CD4-positive, alpha-beta T cell treated with Interleukin-6 at 100 ng/mL for 8 hours (primary cell): ENCODE measurements around the gene TBC1D22A.

Source experiments
- DNase-seq: peaks from one replicate; pipeline ENCODE4 v3.0.0-alpha.2; 2020; ENCODE audit warnings: mixed read lengths, low spot score

Gene TBC1D22A

GRCh38 chr22:47201996-47202818, 439.8 kb downstream of the TBC1D22A start:
- no peak for DNase-seq

GRCh38 chr22:47202819-47203553, 440.5 kb downstream of the TBC1D22A start:
- no peak for DNase-seq

DNA sequence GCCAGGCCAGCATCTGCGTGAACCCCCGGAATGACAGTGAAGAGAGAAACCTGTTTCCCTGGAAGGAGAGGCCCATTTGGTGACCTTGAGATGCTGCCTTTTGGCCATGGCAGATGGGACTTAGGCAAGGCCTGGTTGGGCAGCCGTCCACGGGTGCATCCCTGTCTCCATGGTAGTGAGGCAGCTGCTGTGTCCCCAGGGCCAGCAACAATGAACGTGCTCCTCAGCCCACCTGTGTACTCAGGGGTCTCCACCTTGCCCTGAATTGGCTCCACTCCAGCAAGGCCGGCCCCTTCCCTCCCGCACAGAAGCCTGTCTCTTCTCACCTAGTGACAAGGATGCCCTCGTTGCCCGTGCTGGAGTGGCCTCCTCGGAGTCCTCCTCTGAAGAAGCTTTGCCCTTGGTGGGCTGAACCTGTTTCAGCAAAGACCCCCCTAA, 441.1 kb downstream of the TBC1D22A start:
- DNase-seq = no peak

- no peak for DNase-seq
These were observed 441.8 kb downstream of the TBC1D22A start for GRCh38 chr22:47204002-47204979.

GRCh38 chr22:47205081-47205491, 442.6 kb downstream of the TBC1D22A start:
- DNase-seq = no peak

GRCh38 chr22:47205554-47205953, 443.1 kb downstream of the TBC1D22A start:
- no peak for DNase-seq

DNA sequence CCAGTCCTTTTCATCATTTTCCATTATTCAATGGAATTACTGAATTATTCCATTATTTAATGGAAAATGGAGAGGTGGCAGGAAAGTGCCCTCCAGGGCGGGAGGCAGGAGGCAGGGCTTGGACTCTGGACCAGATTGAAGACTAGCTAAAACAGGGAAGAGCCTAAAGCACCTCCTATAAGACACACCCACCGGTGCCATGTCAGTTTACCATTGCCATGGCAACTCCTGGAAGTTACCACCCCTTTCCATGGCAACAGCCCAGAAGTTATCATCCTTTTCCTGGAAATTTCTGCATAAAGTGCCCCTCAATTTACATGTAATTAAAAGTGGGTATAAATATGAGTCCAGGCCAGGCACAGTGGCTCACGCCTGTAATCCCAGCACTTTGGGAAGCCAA, 443.7 kb downstream of the TBC1D22A start:
- no peak for DNase-seq

DNA sequence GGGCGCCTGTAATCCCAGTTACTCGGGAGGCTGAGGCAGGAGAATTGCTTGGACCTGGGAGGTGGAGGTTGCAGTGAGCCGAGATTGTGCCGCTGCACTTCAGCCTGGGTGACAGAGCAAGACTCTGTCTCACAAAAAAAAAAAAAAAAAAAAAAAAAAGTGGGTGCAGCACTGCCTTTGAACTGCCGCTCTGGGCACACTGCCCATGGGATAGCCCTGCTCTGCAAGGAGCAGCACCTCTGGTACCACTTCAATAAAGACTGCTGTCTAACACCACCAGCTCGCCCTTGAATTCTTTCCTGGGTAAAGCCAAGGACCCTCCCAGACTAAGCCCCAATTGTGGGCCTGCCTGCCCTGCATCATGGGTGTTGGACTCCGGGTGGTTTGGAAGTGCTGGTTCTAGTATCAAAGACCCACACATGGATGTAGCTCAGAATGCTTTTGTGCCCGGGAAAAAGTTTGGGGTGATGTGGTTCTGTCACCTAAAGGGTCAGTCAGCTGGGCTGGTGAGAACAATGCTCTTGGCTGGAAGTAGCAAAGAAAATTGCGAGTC, 444.3 kb downstream of the TBC1D22A start:
- DNase-seq = no peak

DNA sequence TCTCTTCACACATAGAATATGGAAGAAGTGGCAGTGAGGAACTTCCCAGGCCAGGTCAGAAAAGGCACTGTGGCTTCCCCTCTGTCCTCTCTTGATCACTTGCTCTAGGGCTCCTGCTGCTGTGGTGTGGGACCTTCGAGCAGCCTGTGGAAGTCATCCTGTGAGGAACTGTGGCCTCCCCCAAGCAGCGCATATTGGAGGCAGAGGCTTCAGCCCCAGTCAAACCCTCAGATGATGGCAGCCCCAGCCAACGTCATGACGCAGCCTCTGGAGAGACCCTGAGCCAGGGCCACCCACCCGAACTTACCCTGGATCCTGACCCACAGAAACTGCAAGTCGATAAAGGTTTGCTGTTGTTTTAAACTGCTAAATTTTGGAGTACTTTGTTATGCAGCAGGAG, 444.9 kb downstream of the TBC1D22A start:
- no peak for DNase-seq

- no peak for DNase-seq
These were observed 445.6 kb downstream of the TBC1D22A start for GRCh38 chr22:47207846-47208554.

GRCh38 chr22:47208630-47209029, 446.2 kb downstream of the TBC1D22A start:
- DNase-seq = no peak

GRCh38 chr22:47209040-47209514, 446.6 kb downstream of the TBC1D22A start:
- DNase-seq = no peak

DNA sequence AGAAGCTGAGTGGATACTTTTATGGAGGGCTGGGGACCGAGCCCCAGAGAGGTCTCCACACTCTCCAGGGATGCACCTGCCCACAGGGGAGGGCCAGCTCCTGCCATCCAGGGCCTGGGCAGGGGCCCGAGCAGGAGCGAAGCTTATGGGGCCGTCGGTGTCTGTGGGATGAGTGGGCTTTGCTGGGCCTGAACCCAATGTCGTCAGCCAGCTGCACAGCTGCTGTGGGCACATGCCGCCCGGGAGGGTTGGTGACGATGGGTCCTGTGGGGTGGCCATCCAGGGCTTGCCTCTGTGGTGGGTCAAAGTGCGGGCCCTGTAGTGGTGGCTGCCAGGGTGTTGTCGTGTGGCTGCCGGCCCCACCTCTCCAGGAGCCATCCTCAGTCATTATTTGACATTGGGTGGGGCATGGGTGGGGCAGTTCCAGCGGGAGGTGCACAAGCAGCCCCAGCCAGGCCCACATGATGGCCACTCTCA, 447.1 kb downstream of the TBC1D22A start:
- no peak for DNase-seq

DNA sequence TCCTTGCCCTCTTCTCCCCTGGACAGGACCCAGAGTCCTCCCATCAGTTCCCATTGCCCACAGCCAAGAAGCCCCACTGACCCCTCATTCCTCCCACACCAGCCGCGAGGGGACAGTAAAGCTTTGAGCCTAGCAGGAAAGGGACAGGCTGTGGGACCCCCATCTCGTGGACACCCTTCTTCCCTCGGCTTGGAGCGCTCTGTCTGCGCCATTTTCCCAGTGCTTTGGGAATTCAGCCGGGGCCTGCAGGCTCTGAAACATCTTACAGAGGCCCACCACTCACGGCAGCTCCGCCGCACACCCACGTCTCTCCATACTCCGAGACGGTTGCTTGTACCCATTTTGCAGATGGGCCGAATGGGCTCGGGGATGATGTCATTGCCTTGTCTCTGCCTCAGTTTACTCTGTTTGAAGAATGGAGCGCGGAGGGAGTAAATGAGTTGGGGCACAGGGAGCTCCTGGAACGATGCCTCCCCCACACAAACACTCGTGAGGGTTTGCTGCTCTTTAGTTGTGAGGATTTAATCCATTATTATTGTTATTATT, 447.7 kb downstream of the TBC1D22A start:
- DNase-seq = no peak

GRCh38 chr22:47210686-47211085, 448.2 kb downstream of the TBC1D22A start:
- no peak for DNase-seq

DNA sequence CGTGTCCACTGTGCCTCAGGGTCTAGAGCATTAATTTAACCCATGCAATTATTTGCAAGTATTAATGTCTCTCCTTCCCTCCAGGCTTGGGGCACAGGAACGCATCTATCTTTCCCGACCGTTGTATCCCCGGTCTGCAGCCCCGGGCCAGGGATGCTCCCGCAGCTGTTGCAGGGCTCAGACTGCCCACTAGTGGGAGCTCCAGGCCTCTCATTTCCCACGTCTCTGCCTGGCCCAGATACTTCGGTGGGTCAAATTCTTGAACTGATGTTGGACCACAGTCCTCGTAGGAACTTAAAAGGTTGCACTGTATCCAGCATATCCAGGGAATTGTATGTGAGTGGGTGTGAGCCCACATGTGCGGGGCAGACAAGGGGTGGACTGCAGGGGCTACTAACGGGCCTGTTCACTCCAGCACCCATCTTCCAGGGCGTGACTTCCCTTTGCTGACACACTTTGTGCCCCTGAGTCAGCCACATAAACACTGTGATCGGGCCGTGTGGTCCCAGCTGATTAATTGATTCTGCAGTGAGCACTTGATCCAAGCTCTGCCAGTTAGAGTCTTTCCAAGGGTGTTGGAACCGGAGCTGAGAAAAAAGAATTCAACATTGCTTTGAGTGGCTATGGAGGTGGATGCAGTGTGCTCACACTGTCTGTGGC, 451.3 kb downstream of the TBC1D22A start:
- peak; percentile 18 for DNase-seq

DNA sequence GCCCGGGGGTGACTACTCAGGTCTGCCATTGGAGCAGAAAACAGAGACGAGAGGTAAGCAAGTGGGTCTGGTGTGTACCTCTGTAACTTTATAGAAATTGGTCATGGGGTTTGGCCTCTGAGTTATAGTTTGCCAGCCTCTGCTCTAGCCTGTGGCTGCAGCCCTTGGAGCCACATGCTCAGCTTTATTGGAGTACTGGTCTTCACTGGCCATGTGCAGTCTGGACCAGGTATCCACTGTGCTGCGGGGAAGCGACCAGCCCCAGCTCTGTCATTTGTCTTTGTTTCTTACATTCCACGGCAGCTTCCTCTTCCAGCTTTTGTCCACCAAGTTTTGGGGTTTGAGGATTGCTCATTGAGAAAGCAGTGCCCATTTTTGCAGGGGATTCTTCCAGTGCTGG, 453.4 kb downstream of the TBC1D22A start:
- DNase-seq = no peak

DNA sequence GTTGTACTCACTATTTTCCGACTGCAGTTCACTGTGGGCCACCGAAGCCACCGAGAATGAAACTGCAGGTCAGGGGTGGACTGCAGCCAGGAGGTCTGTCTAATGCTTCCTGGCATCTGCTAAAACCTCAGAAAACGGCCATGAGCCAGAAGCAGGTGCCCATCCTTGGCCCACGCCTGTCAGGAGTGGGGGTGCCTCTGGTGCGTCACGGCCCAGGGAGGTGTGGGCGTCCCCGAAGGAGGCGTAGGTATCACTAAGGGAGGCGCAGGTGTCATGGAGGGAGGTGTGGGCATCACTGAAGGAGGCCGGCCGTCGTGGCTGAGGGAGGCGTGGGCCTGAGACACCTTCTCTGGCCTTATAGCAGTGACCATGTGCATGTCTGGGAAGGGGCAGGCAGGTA, 456.2 kb downstream of the TBC1D22A start:
- no peak for DNase-seq

GRCh38 chr22:47219789-47220188, 457.3 kb downstream of the TBC1D22A start:
- DNase-seq = no peak

GRCh38 chr22:47220752-47221151, 458.3 kb downstream of the TBC1D22A start:
- no peak for DNase-seq
